Gastrocnemius medialis (tissue), 4 donors: Measurements from ENCODE around the gene CROCC.

Source experiments
- POLR2A ChIP-seq, 2 donors: fragments of 450-650 bp; IDR thresholded peaks; one replicate each; pipeline ENCODE4 v1.6.1; 2017; ENCODE audit warnings: antibody characterized with exemption in 2 of 2, mild to moderate bottlenecking in 2 of 2, moderate library complexity in 2 of 2
- TF ChIP-seq, protein P1 (sequence below), 5 experiments: fragments of 450-650 bp in 3 of 5; fragments of 200-600 bp in 2 of 5; sonication (generic) in 2 of 5; IDR thresholded peaks in 4 of 5; conservative IDR thresholded peaks in 1 of 5; 1 replicate in 4 of 5; 2 replicates in 1 of 5; pipeline ENCODE4 v1.5.1; 2016 to 2019; ENCODE audit warnings: antibody characterized with exemption in 5 of 5, mild to moderate bottlenecking in 3 of 5, moderate library complexity in 3 of 5

DNA sequence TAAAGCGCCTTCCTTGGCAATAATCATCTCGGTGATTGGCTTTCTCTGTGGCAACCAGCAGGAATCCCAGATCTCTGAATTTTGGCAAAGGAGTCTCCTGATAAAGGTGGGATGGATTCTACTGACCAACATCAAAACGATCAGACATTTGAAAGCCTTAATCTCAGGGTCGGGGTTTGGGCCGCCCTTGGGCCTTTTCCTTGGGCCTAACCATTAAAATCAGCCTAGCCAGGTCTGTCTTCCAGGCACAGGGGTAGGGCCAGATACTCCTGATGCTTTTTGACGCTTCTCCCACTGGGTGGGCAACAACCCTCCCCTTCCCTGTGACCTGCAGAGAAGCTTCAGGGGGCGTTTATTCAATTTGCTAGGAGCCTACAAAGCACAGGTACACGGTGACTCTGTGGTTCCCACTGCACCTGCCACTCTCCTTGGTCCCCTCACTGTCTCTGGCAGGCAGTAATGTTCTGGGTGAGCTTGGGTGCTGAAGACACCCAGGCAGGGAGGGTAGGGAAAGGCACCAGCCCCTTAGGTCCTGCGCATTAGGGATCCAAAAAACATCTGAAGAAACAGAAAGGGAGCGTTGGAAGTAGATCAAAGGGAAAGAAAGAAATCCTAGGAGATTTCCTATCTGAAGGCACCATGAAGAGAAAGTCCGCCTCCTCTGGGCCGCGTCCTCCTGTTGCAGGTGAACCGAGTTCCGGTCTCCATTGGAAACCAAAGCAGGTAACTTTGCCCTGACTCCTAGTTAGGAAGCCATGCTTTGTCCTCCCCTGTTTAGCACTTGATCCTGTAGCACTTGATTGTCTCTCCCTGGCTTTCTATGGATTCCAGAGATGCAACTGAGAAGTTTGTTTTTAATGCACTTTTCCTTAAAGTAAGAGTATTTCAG, 13.6 kb upstream of the CROCC start:
- TF ChIP-seq, protein P1, sequence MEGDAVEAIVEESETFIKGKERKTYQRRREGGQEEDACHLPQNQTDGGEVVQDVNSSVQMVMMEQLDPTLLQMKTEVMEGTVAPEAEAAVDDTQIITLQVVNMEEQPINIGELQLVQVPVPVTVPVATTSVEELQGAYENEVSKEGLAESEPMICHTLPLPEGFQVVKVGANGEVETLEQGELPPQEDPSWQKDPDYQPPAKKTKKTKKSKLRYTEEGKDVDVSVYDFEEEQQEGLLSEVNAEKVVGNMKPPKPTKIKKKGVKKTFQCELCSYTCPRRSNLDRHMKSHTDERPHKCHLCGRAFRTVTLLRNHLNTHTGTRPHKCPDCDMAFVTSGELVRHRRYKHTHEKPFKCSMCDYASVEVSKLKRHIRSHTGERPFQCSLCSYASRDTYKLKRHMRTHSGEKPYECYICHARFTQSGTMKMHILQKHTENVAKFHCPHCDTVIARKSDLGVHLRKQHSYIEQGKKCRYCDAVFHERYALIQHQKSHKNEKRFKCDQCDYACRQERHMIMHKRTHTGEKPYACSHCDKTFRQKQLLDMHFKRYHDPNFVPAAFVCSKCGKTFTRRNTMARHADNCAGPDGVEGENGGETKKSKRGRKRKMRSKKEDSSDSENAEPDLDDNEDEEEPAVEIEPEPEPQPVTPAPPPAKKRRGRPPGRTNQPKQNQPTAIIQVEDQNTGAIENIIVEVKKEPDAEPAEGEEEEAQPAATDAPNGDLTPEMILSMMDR (IDR thresholded peaks at IDR 0.05 in 4 of 5, conservative IDR thresholded peaks at IDR 0.05 in 1 of 5), result no peak
- TF ChIP-seq POLR2A (IDR thresholded peaks at IDR 0.05), result no peak
